ENCODE data around the gene CCDC85A. TPM values are rescaled to one million over a fixed set of nuclear protein-coding genes. Genes with fewer than 3 reads are reported as not detected.

CCDC85A gene
- polyA plus RNA-seq, 1 donor from 2014 or later: 24.7 TPM

DNA sequence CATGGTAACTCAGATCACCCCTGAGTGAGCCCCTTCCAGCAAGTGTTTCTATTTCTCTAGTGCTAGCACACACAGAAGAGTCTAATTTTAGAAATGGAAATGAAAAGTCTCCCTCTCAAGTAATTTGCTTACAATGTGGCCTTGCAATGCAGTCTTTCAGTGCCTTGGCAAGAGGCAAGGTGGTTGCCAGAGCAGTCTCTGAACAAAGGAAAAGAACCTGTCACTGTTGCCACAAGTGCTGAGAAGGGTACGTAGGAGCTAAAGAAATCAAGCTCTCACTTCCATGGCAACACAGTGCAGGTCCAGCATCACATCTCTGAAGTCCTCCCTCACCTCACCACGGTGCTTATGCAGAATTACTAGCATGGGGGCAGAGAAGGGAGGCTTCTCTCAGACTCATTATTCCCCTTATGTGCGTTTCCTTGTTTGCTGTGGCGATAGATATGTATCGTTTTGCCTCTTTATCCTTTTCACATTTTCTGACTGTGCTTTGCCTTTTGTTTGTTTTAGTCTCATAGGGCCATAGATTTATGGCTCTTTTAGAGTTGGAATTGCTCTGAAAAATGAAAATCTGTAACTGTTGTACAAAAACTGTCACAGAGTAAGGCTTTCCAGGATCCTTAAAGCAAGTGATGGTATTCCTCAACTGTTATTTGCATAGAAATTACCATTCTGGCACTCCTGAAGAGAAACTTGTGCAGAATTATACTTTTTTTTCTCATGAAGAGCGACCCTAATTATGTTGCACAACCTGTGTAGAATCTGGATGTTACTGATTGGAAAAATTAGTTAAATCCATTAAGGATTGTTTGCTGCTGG, 164.8 kb downstream of the CCDC85A start:
- Histone ChIP-seq H3K79me2 (replicated peaks; ENCODE audit: insufficient read depth, low read length) (no peaks in the 10 kb centered on the region), H2AFZ (ENCODE audit: low read depth, low read length) (no peak overlapping the region), H4K20me1 (ENCODE audit: insufficient read depth) (no peaks in the 10 kb centered on the region), H3K36me3 (ENCODE audit: insufficient read depth, low read length) (no peaks in the 10 kb centered on the region), H3K27ac (ENCODE audit: low read length) (peak overlapping the region; percentile 66), H3K4me2 (ENCODE audit: low read length) (no peak overlapping the region), H3K9me2 (ENCODE audit: insufficient read depth, low read length) (no peaks in the 10 kb centered on the region), H3K9ac (ENCODE audit: low read length) (peak overlapping the region; percentile 10), H3K27me3 (ENCODE audit: insufficient read depth, low read depth, low read length) (no peaks in the 10 kb centered on the region), H3K4me3 (ENCODE audit: low read length) (peak overlapping the region; percentile 2), H3F3A (ENCODE audit: insufficient read depth, low read length, poor library complexity, severe bottlenecking) (peaks cover 5% of the 10 kb centered on the region), H3K9me3 (ENCODE audit: low read length) (no peaks in the 10 kb centered on the region)
- TF ChIP-seq EZH2 (IDR thresholded peaks at IDR 0.05; ENCODE audit: borderline replicate concordance, insufficient read depth, low read length, poor library complexity, severe bottlenecking) (no peak), RAD21 (conservative IDR thresholded peaks at IDR 0.05) (no peak), POLR2AphosphoS5 (IDR thresholded peaks at IDR 0.05) (peak; percentile 18), EP300 (conservative IDR thresholded peaks at IDR 0.05; ENCODE audit: poor library complexity, severe bottlenecking) (peak; percentile 70)
- TF ChIP-seq, protein P1, sequence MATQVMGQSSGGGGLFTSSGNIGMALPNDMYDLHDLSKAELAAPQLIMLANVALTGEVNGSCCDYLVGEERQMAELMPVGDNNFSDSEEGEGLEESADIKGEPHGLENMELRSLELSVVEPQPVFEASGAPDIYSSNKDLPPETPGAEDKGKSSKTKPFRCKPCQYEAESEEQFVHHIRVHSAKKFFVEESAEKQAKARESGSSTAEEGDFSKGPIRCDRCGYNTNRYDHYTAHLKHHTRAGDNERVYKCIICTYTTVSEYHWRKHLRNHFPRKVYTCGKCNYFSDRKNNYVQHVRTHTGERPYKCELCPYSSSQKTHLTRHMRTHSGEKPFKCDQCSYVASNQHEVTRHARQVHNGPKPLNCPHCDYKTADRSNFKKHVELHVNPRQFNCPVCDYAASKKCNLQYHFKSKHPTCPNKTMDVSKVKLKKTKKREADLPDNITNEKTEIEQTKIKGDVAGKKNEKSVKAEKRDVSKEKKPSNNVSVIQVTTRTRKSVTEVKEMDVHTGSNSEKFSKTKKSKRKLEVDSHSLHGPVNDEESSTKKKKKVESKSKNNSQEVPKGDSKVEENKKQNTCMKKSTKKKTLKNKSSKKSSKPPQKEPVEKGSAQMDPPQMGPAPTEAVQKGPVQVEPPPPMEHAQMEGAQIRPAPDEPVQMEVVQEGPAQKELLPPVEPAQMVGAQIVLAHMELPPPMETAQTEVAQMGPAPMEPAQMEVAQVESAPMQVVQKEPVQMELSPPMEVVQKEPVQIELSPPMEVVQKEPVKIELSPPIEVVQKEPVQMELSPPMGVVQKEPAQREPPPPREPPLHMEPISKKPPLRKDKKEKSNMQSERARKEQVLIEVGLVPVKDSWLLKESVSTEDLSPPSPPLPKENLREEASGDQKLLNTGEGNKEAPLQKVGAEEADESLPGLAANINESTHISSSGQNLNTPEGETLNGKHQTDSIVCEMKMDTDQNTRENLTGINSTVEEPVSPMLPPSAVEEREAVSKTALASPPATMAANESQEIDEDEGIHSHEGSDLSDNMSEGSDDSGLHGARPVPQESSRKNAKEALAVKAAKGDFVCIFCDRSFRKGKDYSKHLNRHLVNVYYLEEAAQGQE (IDR thresholded peaks at IDR 0.05; ENCODE audit: borderline replicate concordance): no peak

DNA sequence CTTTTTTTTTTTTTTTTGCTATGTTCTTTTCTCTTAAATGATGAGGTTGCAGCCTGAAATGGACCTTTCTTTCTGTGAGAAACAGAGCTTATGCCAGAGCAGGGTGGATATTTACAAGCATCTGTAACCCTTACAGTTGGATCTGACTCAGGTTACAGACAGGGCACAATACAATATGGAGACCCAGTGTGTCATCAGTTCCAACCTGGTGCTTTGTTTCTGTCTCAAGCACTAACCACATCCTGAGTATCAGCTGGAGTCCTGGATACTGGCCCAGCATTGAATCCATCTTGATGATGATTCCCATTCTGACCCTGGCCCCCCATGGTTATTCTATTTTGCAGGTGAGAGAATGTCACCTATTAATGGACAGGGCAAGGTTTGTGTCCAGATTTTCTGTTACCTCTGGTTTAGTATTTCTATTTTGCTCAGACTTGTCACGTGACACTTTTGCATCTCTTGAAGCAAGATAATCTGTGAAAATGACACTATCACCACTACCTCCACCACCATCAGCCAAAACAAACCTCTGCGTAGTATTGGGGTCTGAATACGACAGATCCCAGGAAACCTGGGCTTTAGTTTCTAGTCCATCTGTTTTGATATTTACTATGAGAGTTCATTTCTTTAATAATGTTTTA, 174.0 kb downstream of the CCDC85A start:
- Histone ChIP-seq H4K20me1 (ENCODE audit: insufficient read depth) (no peaks in the 10 kb centered on the region), H3K79me2 (replicated peaks; ENCODE audit: insufficient read depth, low read length) (no peaks in the 10 kb centered on the region)

More for the DNA sequence above, 174.0 kb downstream of the CCDC85A start:
- Histone ChIP-seq H3K9me3 (ENCODE audit: low read length) (no peaks in the 10 kb centered on the region), H3F3A (ENCODE audit: insufficient read depth, low read length, poor library complexity, severe bottlenecking) (no peaks in the 10 kb centered on the region), H3K9me2 (ENCODE audit: insufficient read depth, low read length) (no peaks in the 10 kb centered on the region), H3K27me3 (ENCODE audit: insufficient read depth, low read depth, low read length) (no peaks in the 10 kb centered on the region), H3K27ac (ENCODE audit: low read length) (no peak overlapping the region), H2AFZ (ENCODE audit: low read depth, low read length) (no peak overlapping the region), H3K4me2 (ENCODE audit: low read length) (no peak overlapping the region), H3K9ac (ENCODE audit: low read length) (no peak overlapping the region), H3K36me3 (ENCODE audit: insufficient read depth, low read length) (no peaks in the 10 kb centered on the region), H3K4me3 (ENCODE audit: low read length) (no peak overlapping the region)
- no peak for TF ChIP-seq EP300 (conservative IDR thresholded peaks at IDR 0.05; ENCODE audit: poor library complexity, severe bottlenecking)
- TF ChIP-seq, protein P1 (IDR thresholded peaks at IDR 0.05; ENCODE audit: borderline replicate concordance): no peak
- no peak for TF ChIP-seq MXI1 (conservative IDR thresholded peaks at IDR 0.05; ENCODE audit: poor library complexity, severe bottlenecking)
- TF ChIP-seq, protein P2, sequence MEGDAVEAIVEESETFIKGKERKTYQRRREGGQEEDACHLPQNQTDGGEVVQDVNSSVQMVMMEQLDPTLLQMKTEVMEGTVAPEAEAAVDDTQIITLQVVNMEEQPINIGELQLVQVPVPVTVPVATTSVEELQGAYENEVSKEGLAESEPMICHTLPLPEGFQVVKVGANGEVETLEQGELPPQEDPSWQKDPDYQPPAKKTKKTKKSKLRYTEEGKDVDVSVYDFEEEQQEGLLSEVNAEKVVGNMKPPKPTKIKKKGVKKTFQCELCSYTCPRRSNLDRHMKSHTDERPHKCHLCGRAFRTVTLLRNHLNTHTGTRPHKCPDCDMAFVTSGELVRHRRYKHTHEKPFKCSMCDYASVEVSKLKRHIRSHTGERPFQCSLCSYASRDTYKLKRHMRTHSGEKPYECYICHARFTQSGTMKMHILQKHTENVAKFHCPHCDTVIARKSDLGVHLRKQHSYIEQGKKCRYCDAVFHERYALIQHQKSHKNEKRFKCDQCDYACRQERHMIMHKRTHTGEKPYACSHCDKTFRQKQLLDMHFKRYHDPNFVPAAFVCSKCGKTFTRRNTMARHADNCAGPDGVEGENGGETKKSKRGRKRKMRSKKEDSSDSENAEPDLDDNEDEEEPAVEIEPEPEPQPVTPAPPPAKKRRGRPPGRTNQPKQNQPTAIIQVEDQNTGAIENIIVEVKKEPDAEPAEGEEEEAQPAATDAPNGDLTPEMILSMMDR (IDR thresholded peaks at IDR 0.05; ENCODE audit: poor library complexity, severe bottlenecking): no peak
- no peak for TF ChIP-seq POLR2AphosphoS5 (IDR thresholded peaks at IDR 0.05)
- TF ChIP-seq TAF1 (IDR thresholded peaks at IDR 0.05; ENCODE audit: low read depth): no peak
- no peak for TF ChIP-seq SMC3 (conservative IDR thresholded peaks at IDR 0.05; ENCODE audit: poor library complexity)
- TF ChIP-seq EZH2 (IDR thresholded peaks at IDR 0.05; ENCODE audit: borderline replicate concordance, insufficient read depth, low read length, poor library complexity, severe bottlenecking): no peak
- TF ChIP-seq RAD21 (conservative IDR thresholded peaks at IDR 0.05): no peak
